Measurements from ENCODE around the gene EVI5. TPM values are rescaled to one million over a fixed set of nuclear protein-coding genes. Genes with fewer than 3 reads are reported as not detected.

The EVI5 gene
- total RNA-seq, 2 donors from 2014 or later: 45.9 to 48.6 TPM

DNA sequence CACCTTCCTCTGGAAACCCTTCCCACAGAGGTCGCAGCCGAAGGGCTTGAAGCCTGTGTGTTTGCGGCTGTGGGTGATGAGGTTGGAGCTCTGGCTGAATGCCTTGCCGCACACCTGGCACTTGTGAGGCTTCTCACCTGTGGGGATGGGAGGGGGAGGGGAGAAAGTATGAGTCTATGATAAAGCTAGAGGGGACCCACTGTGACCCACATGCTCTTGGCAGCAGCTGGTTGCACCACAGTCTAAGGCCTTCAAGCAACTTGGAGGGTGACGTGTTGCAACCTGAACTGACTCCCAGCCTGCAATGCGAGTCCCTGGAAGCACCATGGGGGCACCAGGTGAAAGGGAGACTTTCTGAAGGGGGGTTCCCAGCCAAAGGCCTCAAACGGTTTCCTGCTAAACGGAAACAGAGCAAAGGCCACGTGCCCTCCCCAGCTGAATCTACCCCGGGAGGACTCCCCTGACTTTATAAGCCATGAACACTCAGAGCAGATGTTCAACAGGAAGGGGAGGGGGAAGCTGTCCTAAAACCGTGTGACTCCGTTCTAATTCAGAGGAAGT is 308.8 kb downstream of the EVI5 start:
- no peak for DNase-seq (ENCODE audit: low spot score)
- ATAC-seq (ENCODE audit: insufficient number of reproducible peaks, low FRiP score, low read depth): no peak
- Histone ChIP-seq H3K4me3 (no peak overlapping the region), H3K27ac (no peak overlapping the region), H3K4me1 (ENCODE audit: control insufficient read depth in 1 of 2, low read depth in 2 of 2) (peaks cover 0 to 9% of the 10 kb centered on the region in 2 donors), H3K36me3 (no peaks in the 10 kb centered on the region), H3K9me3 (no peaks in the 10 kb centered on the region), H3K27me3 (replicated peaks; ENCODE audit: insufficient read depth) (no peaks in the 10 kb centered on the region)
- TF ChIP-seq, protein P1, sequence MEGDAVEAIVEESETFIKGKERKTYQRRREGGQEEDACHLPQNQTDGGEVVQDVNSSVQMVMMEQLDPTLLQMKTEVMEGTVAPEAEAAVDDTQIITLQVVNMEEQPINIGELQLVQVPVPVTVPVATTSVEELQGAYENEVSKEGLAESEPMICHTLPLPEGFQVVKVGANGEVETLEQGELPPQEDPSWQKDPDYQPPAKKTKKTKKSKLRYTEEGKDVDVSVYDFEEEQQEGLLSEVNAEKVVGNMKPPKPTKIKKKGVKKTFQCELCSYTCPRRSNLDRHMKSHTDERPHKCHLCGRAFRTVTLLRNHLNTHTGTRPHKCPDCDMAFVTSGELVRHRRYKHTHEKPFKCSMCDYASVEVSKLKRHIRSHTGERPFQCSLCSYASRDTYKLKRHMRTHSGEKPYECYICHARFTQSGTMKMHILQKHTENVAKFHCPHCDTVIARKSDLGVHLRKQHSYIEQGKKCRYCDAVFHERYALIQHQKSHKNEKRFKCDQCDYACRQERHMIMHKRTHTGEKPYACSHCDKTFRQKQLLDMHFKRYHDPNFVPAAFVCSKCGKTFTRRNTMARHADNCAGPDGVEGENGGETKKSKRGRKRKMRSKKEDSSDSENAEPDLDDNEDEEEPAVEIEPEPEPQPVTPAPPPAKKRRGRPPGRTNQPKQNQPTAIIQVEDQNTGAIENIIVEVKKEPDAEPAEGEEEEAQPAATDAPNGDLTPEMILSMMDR (IDR thresholded peaks at IDR 0.05): no peak

DNA sequence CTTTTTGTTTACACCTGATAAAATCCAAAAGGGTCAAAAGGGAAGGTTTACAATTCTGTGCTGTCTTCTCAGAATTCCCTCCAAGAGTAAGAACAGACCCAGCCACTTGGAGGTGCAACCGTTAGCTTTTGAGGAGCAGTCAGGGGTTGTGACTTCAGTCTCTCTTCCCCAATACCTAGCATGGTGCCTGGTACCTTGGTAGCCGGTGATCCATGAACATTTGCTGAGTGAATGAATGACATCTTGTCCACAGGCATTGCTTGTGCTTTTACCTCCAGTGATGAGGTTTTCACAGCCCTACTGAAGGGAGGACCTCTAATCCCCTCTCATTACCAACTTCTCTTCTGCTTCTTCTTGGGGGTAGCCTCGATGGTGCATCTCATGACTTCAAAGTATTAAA is 309.9 kb downstream of the EVI5 start:
- Histone ChIP-seq H3K27me3 (replicated peaks; ENCODE audit: insufficient read depth) (no peaks in the 10 kb centered on the region), H3K9me3 (no peaks in the 10 kb centered on the region), H3K36me3 (no peaks in the 10 kb centered on the region), H3K27ac (no peak overlapping the region), H3K4me1 (ENCODE audit: control insufficient read depth in 1 of 2, low read depth in 2 of 2) (no peaks in the 10 kb centered on the region), H3K4me3 (no peak overlapping the region)
- TF ChIP-seq, protein P1 (IDR thresholded peaks at IDR 0.05): no peak
- ATAC-seq (ENCODE audit: insufficient number of reproducible peaks, low FRiP score, low read depth) (no peak), DNase-seq (ENCODE audit: low spot score) (no peak)

DNA sequence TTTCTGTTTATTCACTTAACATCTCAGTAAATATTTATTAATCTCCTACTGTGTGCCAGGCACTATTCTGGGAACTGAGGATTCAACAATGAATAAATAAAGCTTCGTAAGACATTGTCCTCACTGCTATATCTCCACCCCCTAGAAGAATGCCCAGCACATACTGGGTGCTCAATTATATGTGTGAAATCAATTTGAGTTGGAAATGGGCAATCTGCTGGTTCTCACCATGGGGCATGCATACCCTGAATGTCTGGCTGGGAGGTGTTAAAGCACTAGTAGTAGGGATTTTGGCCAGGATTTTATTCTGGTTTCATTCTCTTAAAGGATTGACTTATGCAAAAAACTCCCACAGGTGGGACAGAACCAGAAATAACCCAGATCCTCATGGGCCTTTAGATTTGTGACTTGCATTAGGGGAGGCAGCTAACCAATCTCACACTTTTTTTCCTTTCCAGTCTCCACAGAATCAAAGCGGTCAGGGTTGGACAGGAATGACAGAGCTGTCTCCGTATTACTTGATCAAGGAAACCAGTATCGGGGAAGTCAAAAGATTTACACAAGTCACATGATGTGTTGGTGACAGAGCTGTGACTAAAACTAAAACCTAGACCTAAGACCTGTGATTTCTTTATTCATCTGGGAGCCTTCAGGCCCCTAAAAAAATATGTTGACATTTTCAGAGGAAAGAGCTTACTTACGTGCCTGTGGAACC is 311.0 kb downstream of the EVI5 start:
- no peak overlapping the region for H3K27ac ChIP-seq
- H3K9me3 ChIP-seq: no peaks in the 10 kb centered on the region
- no peak overlapping the region for H3K4me3 ChIP-seq
- DNase-seq (ENCODE audit: low spot score) (no peak), ATAC-seq (ENCODE audit: insufficient number of reproducible peaks, low FRiP score, low read depth) (no peak)
- H3K4me1 ChIP-seq (ENCODE audit: control insufficient read depth in 1 of 2, low read depth in 2 of 2): no peaks in the 10 kb centered on the region
- H3K36me3 ChIP-seq: no peaks in the 10 kb centered on the region
- no peaks in the 10 kb centered on the region for H3K27me3 ChIP-seq (replicated peaks; ENCODE audit: insufficient read depth)
- TF ChIP-seq, protein P1 (IDR thresholded peaks at IDR 0.05): no peak

DNA sequence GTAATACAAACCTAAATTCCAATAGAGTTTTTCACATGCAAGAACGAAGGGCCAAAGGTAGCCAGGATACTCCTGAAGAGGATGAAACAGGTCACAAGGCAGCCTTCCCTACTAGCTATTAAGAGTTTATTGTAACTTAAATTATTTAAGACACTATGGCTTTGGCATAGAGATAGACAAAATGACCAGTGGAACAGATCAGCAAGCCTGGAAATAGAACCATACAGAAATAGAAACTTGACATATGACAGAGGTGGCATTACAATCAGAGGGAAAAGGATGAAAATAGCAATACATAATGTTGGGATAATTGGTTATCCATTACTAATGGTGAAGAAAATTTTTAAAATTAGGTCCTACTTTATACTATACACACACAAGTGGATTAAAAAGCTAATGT is 314.7 kb downstream of the EVI5 start:
- H3K4me1 ChIP-seq (ENCODE audit: control insufficient read depth in 1 of 2, low read depth in 2 of 2): no peaks in the 10 kb centered on the region
- no peak overlapping the region for H3K4me3 ChIP-seq

DNA sequence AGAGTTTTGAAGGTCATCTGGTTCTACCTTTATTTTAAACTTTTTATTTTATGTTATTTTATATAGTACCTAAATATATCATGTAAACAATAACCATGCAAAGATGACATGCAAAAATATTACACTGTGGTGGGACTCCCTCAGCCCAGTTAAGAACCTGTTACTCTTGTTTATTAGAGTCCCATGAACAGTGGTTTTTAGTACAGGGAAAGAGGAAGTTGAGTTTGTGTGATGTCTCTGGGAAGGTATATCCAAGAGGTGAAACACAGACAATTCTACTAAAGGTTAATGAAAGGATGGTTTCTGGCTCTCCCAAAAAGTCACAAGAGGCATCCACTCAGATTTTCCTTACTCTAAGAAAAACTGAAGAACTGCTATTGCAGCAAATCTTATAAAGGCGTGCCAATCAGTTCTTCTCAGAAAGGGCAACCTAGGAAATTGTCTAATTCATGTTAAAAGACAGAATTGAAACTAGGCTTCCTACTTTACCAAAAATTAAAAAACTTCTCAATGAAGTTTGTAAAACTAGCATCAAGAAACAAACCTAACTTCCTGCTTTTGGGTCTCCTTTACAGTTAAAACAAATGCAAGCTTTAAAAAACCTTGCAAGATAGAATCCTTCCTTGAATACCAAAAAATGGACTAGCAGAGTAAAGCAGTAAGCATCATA is 318.1 kb downstream of the EVI5 start:
- Histone ChIP-seq H3K9me3 (no peaks in the 10 kb centered on the region), H3K36me3 (no peaks in the 10 kb centered on the region), H3K27me3 (replicated peaks; ENCODE audit: insufficient read depth) (no peaks in the 10 kb centered on the region), H3K27ac (no peak overlapping the region), H3K4me3 (no peak overlapping the region), H3K4me1 (ENCODE audit: control insufficient read depth in 1 of 2, low read depth in 2 of 2) (no peaks in the 10 kb centered on the region)
- TF ChIP-seq, protein P1 (IDR thresholded peaks at IDR 0.05): no peak
- no peak for DNase-seq (ENCODE audit: low spot score)
- no peak for ATAC-seq (ENCODE audit: insufficient number of reproducible peaks, low FRiP score, low read depth)

More for the DNA sequence above, 314.7 kb downstream of the EVI5 start:
- TF ChIP-seq, protein P1 (IDR thresholded peaks at IDR 0.05): no peak
- ATAC-seq (ENCODE audit: insufficient number of reproducible peaks, low FRiP score, low read depth): no peak
- no peaks in the 10 kb centered on the region for H3K36me3 ChIP-seq
- no peaks in the 10 kb centered on the region for H3K9me3 ChIP-seq
- H3K27ac ChIP-seq: no peak overlapping the region
- DNase-seq (ENCODE audit: low spot score): no peak
- no peaks in the 10 kb centered on the region for H3K27me3 ChIP-seq (replicated peaks; ENCODE audit: insufficient read depth)
